Stimulated activated CD4-positive, alpha-beta T cell treated with anti-CD3 and anti-CD28 coated beads, Interleukin-1b, Interleukin-23, amount 100 ng/mL, for 4 hours (primary cell): ENCODE results near the gene HMGCLL1.

Experiments used
- DNase-seq, 2 donors: peaks; one replicate each; pipeline ENCODE4 v3.0.0-alpha.2; 2020; ENCODE audit warnings: low read depth in 2 of 2

HMGCLL1 gene

DNA sequence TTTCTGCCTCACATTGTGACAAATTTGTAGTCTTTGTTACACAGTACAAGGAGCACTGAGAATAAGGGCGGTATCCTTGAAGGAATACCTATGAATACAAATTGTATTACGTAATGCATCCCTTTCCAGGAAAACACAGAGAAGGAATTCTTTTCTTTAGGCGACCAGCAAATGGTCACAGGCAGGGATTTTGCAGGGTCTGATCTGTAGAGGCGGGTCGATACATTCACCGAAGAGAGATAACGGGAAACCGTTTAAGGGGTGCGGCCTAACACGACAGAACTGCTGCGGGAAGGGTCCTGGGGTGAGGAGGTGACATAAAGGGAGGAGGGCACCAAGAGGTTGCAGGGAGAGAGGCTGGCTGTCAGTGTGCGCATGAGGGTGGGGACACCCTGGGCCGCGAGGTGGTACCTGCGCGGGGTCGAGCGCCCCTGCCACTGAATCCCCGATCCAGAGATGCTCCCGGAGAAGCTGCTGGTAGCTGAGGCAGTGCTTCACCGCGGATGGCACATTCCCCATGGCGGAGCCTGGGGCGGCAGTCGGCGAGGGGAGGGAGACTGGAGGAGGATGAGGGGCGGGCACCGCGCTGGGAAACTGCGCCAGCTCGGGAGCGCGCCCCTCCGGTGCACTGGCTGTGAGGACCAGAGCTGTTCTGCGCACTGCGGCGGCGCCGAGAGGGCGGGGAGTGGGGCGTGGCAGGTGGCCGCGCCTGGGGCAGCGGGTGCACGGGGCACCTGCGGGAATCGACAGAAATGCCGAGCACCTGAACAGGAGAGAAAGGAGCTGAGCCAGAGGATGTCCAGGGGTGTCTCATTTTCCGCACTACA is at the start of gene HMGCLL1:
TSS of gene HMGCLL1 (minus strand) at position 656 of the 827 bp plus-strand sequence. CDS start at position 519, 137 bp downstream.
- no peak for DNase-seq

DNA sequence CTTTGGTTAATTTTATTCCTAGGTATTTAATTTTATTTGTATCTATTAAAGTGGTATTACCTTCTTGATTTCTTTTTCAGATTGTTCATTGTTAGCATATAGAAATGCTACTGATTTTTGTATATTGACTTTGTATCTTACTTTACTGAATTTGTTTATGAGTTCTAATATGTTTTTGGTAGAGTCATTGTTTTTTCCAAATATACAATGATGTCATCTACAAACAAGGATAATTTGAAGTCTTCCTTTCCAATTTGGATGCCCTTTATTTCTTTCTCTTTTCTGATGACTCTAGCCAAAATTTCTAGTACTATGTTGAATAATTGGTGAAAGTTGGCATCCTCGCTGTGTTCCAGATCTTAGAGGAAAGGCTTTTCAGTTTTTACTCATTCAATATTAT is 43.0 kb upstream of the HMGCLL1 start:
- DNase-seq: no peak

DNA sequence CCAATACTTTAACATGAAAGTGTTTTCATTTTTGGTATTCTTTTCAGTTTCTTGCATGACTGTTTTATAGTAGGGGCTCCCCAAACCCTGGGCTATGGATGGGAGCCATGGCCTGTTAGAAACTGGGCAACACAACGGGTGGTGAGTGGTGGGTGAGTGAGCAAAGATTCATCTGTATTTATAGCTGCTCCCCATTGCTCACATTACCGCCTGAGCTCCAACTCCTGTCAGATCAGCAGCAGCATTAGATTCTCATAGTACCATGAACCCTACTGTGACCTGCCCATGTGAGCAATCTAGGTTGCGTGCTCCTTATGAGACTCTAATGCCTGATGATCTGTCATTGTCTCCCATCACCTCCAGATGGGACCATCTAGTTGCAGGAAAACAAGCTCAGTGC is 42.3 kb upstream of the HMGCLL1 start:
- no peak for DNase-seq

DNA sequence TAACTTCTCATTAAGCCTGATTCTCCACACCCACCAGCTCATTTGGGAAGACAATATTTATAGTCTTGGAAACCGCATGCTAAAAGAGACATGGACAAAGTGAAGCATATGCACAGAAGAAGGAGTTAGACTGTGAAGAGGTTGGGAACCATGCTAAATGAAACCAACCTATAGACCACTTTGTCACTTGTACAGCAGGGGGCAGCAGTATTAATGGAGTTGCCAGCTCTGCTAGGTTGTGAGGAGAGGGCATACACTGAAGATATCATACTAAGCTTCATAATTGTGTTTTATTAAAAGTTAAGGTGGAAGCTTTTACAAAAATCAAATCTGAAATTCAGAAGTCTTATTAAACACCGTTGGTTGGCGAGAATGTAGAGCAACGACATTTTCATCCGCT is 38.3 kb upstream of the HMGCLL1 start:
- DNase-seq: no peak

DNA sequence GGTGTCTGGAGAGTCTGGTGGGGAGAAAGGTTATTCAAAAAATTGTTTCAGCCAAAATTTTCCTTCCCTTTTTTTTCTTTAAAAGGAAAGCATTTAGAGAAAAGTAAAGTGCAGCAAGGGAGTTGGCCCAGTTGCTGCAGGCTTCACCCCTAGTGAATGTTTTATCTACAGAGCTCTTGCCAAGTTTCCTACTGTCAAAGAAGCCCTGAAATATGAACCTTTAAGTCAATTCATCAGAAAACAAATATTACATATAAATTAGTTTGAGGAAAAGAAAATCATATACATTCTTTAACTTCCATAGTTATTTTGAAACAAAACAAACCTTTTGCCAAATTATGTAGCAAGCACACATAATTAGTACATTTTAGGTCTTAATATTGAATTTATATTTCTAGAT is 25.0 kb upstream of the HMGCLL1 start:
- no peak for DNase-seq

- DNase-seq: no peak
These were observed 22.1 kb upstream of the HMGCLL1 start for GRCh38 chr6:55601120-55601519.

- no peak for DNase-seq
These were observed 15.4 kb upstream of the HMGCLL1 start for GRCh38 chr6:55594442-55594841.

DNA sequence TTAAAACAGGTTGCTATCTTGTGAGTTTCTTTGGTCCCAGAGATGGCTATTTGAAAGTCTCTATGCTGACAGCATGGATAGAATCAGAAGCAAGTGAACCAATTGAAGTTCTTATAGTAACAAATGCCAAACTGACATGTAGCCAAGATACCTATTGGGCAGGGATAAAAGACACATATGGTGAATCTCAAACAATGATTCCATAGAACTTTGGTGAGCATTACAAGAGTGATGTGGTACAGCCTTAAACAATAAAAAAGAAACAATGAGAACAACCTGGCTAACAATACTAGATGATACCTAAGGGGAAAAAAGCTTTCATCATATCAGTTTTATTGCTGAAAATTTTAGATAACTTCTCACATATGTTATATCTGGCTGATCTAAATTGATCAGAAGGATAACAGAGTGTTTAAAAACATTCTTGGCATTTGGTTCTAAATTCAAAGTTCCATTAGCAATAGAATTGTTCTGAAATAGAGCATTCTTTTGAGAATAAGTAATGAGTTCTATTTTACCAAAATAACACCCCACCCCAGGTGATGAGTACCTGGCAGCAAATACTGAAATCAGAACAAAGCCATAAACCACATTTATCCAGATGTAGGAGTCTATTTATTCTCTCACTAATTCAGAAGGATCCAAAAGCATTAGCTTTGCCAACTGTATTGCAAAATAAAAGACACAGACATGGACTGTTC is 5.8 kb upstream of the HMGCLL1 start:
- DNase-seq: no peak

DNA sequence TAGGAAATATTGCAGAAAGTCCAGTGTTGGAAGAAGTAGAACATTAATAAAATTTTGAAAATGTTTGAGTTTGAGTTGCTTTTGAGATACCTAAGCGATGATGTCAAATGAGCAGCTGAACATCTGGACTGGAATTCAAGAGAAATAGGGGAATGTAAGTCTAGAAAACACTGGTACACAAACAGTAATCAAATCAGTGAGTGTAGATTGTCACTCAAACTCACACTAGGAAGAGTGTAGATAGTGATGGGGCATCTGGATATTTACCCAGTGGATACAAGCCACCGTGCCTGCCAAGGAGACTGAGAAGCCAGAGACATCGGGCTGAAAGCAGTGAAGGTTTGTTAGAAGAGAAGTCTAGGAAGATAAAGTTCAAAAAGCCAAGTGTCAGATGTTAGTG is 2.2 kb downstream of the HMGCLL1 start:
- no peak for DNase-seq

- no peak for DNase-seq
These were observed 4.4 kb downstream of the HMGCLL1 start for GRCh38 chr6:55574556-55574955.

- no peak for DNase-seq
These were observed 9.4 kb downstream of the HMGCLL1 start for GRCh38 chr6:55569638-55570037.

- DNase-seq: no peak
These were observed 10.1 kb downstream of the HMGCLL1 start for GRCh38 chr6:55568808-55569439.

- DNase-seq: no peak
These were observed 11.4 kb downstream of the HMGCLL1 start for GRCh38 chr6:55567558-55567957.

DNA sequence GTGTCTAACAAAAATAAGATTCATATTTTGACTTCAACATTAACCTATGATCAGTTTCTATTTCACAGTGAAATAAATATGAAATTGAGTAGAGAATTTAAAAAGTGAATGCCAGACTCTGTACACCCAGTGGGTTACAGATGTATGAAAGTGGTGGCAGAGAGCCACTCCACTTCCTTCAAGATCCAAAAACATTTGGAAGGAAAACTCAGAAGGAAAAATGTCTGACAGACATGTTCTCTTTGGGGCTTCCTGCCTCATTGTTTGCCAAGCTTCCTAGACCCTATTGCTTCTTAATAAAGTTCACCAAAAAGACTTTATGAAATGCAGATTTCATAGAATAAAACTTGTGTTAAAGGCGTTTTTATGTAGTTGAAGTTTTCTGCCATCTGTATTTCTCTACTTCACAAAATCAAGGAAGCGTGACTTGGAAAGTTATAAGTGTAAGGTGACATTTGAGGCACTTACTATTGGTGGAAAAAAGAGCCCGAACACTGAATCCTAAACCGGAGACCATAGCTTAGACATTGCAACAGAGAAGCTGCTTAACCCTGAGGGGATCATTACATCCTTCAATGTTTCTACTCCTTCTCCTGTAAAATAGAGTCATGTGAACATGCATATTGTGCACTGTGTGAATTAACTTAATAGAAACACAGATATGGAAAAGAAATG is 12.8 kb downstream of the HMGCLL1 start:
- no peak for DNase-seq

DNA sequence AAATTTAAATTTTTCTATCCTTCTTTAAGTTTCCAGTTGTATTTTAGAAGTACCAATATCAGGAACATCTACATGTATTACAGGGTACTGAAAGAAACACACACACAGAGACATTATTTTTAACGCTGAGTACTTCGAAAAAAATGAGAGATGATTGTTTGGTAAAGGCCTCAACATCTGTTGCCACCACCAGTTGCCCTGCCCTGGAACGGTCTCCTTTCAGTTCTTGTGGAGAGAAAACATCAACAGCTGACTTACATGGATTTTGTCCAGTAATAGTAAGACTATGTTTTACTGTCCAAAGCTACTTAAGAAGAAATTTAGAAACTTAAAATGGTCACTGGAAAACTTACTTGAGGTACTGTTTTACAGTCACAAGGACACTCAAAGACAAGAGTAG is 16.7 kb downstream of the HMGCLL1 start:
- no peak for DNase-seq

GRCh38 chr6:55560290-55560885 is 18.6 kb downstream of the HMGCLL1 start:
- no peak for DNase-seq

DNA sequence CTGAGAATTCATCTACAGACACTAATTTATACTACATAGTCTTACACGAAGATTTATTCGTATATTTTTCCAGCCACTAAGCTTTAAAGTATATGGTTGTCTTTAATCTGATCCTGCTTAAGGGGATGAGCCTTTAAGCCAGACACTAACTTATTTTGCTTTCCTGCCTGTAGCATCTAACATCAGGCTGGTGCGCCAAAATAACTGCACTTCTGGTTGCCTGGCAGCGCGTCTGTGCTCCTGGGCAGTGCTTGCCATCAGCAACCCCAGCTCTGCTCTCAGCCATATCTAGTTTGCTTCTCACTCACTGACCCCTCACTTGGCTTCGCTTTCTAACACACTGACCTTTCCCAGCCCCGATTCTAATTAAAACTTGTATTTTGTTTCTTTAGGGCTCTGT is 21.8 kb downstream of the HMGCLL1 start:
- DNase-seq: no peak

GRCh38 chr6:55545791-55546190 is 33.2 kb downstream of the HMGCLL1 start:
- no peak for DNase-seq

DNA sequence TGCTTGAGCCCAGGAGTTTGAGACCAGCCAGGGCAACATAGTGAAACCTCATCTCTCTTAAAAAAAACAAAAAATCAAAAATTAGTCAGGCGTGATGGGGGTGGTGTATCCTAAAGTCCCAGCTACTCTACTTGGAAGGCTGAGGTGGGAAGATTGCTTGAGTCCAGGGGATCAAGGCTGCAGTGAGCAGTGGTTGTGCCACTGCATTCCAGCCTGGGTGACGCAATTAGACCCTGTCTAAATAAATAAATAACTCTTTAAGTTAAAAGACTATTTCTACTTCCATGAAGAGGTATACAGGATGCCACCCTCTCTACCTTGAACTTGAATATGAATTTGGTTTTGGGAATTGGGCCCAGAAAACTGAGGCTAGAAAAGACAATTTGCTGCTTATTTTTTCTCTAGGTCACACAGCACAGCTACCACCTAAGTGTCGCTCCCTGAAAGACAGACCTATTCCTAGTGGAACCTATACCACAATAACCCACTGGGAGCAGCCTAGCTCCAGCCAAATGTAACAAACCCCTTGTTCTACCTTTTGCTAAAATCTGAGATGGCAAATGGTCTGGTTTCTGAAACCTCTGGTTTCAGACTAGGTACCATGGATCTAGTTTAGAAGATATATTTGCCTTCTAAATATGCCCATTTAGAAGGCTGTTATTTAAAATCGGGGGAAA is 35.2 kb downstream of the HMGCLL1 start:
- no peak for DNase-seq

GRCh38 chr6:55541024-55541423 is 38.0 kb downstream of the HMGCLL1 start:
- no peak for DNase-seq

- no peak for DNase-seq
These were observed 42.5 kb downstream of the HMGCLL1 start for GRCh38 chr6:55536391-55536956.
